ENCODE results near the gene CABP7. TPM values are rescaled to one million over a fixed set of nuclear protein-coding genes. Genes with fewer than 3 reads are reported as not detected.

Gene CABP7
- total and polyA plus RNA-seq, 2 of the 13 experiments (the other 11 are each of a cell fraction or from before 2014, with no cell fraction given): 0.08 TPM; not detected in 1

- TF ChIP-seq SNAPC4 (CRISPR knock-in tag; IDR thresholded peaks at IDR 0.05) (no peak), ZNF598 (CRISPR knock-in tag; IDR thresholded peaks at IDR 0.05; ENCODE audit: borderline replicate concordance) (no peak), SP140L (CRISPR knock-in tag; IDR thresholded peaks at IDR 0.05; ENCODE audit: borderline replicate concordance) (no peak), MTA1 (CRISPR knock-in tag; IDR thresholded peaks at IDR 0.05; ENCODE audit: borderline replicate concordance) (no peak; the same call in 1 of the 2 replicates), THYN1 (CRISPR knock-in tag; IDR thresholded peaks at IDR 0.05; ENCODE audit: borderline replicate concordance, low read depth) (no peak; the same call in 1 of the 2 replicates), ZNF260 (CRISPR knock-in tag; IDR thresholded peaks at IDR 0.05; ENCODE audit: borderline replicate concordance, low read depth) (no peak), NFKB2 (CRISPR knock-in tag; IDR thresholded peaks at IDR 0.05; ENCODE audit: borderline replicate concordance) (peak; percentile 60; the same call in 1 of the 2 replicates), ZNF234 (CRISPR knock-in tag; conservative IDR thresholded peaks at IDR 0.05) (no peak), NR2F6 (IDR thresholded peaks at IDR 0.05) (no peak), NR2F6 (CRISPR knock-in tag; IDR thresholded peaks at IDR 0.05) (peak; percentile 29; the same call in 1 of the 2 replicates), ZNF101 (CRISPR knock-in tag; IDR thresholded peaks at IDR 0.05; ENCODE audit: borderline replicate concordance, low read depth) (no peak), ZNF24 (IDR thresholded peaks at IDR 0.05) (no peak), HDAC1 (CRISPR knock-in tag; IDR thresholded peaks at IDR 0.05) (no peak), MYC (CRISPR knock-in tag; IDR thresholded peaks at IDR 0.05; ENCODE audit: borderline replicate concordance) (0 out of 2 replicates have a peak, but pooled peaks have one; percentile 33)
- TF ChIP-seq, protein P1, sequence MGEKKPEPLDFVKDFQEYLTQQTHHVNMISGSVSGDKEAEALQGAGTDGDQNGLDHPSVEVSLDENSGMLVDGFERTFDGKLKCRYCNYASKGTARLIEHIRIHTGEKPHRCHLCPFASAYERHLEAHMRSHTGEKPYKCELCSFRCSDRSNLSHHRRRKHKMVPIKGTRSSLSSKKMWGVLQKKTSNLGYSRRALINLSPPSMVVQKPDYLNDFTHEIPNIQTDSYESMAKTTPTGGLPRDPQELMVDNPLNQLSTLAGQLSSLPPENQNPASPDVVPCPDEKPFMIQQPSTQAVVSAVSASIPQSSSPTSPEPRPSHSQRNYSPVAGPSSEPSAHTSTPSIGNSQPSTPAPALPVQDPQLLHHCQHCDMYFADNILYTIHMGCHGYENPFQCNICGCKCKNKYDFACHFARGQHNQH (CRISPR knock-in tag; IDR thresholded peaks at IDR 0.05): no peak; the same call in 1 of the 2 replicates
- TF ChIP-seq, protein P2, sequence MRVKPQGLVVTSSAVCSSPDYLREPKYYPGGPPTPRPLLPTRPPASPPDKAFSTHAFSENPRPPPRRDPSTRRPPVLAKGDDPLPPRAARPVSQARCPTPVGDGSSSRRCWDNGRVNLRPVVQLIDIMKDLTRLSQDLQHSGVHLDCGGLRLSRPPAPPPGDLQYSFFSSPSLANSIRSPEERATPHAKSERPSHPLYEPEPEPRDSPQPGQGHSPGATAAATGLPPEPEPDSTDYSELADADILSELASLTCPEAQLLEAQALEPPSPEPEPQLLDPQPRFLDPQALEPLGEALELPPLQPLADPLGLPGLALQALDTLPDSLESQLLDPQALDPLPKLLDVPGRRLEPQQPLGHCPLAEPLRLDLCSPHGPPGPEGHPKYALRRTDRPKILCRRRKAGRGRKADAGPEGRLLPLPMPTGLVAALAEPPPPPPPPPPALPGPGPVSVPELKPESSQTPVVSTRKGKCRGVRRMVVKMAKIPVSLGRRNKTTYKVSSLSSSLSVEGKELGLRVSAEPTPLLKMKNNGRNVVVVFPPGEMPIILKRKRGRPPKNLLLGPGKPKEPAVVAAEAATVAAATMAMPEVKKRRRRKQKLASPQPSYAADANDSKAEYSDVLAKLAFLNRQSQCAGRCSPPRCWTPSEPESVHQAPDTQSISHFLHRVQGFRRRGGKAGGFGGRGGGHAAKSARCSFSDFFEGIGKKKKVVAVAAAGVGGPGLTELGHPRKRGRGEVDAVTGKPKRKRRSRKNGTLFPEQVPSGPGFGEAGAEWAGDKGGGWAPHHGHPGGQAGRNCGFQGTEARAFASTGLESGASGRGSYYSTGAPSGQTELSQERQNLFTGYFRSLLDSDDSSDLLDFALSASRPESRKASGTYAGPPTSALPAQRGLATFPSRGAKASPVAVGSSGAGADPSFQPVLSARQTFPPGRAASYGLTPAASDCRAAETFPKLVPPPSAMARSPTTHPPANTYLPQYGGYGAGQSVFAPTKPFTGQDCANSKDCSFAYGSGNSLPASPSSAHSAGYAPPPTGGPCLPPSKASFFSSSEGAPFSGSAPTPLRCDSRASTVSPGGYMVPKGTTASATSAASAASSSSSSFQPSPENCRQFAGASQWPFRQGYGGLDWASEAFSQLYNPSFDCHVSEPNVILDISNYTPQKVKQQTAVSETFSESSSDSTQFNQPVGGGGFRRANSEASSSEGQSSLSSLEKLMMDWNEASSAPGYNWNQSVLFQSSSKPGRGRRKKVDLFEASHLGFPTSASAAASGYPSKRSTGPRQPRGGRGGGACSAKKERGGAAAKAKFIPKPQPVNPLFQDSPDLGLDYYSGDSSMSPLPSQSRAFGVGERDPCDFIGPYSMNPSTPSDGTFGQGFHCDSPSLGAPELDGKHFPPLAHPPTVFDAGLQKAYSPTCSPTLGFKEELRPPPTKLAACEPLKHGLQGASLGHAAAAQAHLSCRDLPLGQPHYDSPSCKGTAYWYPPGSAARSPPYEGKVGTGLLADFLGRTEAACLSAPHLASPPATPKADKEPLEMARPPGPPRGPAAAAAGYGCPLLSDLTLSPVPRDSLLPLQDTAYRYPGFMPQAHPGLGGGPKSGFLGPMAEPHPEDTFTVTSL (CRISPR knock-in tag; IDR thresholded peaks at IDR 0.05; ENCODE audit: borderline replicate concordance): no peak
These were observed 47.6 kb downstream of the CABP7 start, which contains the start of gene UQCR10 (continued) for GRCh38 chr22:29767171-29768051.
